CD4-positive, alpha-beta T cell (primary cell): ENCODE data around the gene OTOP2. TPM values are rescaled to one million over a fixed set of nuclear protein-coding genes. Genes with fewer than 3 reads are reported as not detected.

Experiments
- ATAC-seq: fragments of 200-7000 bp; cut with Tn5 transposase; one replicate; pipeline ENCODE4 v1.10.0; 2022; ENCODE audit warnings: mild to moderate bottlenecking; ENCODE audit not compliant: poor library complexity
- CTCF ChIA-PET: fragments of 350-600 bp; sonication (Branson Sonifier 250); formaldehyde crosslinking; loops from one replicate; lab custom pipeline; 2021; ENCODE audit warnings: antibody characterized with exemption, inconsistent platforms; lab: Charles Lee
- POLR2A ChIA-PET: fragments of 350-600 bp; sonication (Branson Sonifier 250); formaldehyde crosslinking; loops from one replicate; lab custom pipeline; 2021; ENCODE audit warnings: antibody characterized with exemption, inconsistent platforms; lab: Charles Lee
- DNase-seq, 14 experiments: peaks; one replicate each; pipeline ENCODE4 v3.0.0-alpha.2; 2013 to 2020; ENCODE audit warnings: mixed read lengths in 2 of 14
- H3K27ac ChIP-seq, 2 donors: one replicate each; pipeline versions ENCODE4 v1.5.1 to v1.7.0; 2013; ENCODE audit warnings: low read length in 2 of 2, low read depth in 1 of 2, mild to moderate bottlenecking in 1 of 2
- H3K27me3 ChIP-seq, 2 experiments: 1 replicate in 1 of 2; 2 replicates in 1 of 2; pipeline versions ENCODE4 v1.6.1 to v1.7.0; 2013; ENCODE audit warnings: low read length in 2 of 2, control low read depth in 1 of 2, mild to moderate bottlenecking in 1 of 2, moderate library complexity in 1 of 2; ENCODE audit not compliant: insufficient read depth in 2 of 2, control insufficient read depth in 1 of 2
- H3K36me3 ChIP-seq: one replicate; pipeline ENCODE4 v1.6.1; 2013; ENCODE audit warnings: low read length, control low read depth; ENCODE audit not compliant: insufficient read depth
- H3K4me1 ChIP-seq: one replicate; pipeline ENCODE4 v1.6.1; 2013; ENCODE audit warnings: low read length, control low read depth; ENCODE audit not compliant: insufficient read depth
- H3K4me3 ChIP-seq: one replicate; pipeline ENCODE4 v1.5.1; 2013; ENCODE audit warnings: mild to moderate bottlenecking, low read length, moderate library complexity
- H3K9me3 ChIP-seq, 2 experiments: 1 replicate in 1 of 2; 2 replicates in 1 of 2; pipeline versions ENCODE4 v1.6.1 to v1.7.0; 2013; ENCODE audit warnings: low read length in 2 of 2, mild to moderate bottlenecking in 2 of 2, control low read depth in 1 of 2, moderate library complexity in 1 of 2; ENCODE audit not compliant: control insufficient read depth in 1 of 2, insufficient read depth in 1 of 2
- H3K27ac Mint-ChIP-seq: one replicate; pipeline ENCODE4 v1.8.0; 2020; ENCODE audit warnings: mixed read lengths
- H3K27me3 Mint-ChIP-seq: one replicate; pipeline ENCODE4 v1.8.0; 2021; ENCODE audit warnings: mixed read lengths
- H3K36me3 Mint-ChIP-seq: one replicate; pipeline ENCODE4 v1.8.0; 2021; ENCODE audit warnings: low read depth, mixed read lengths
- H3K4me1 Mint-ChIP-seq: one replicate; pipeline ENCODE4 v1.8.0; 2021; ENCODE audit warnings: low read depth, mixed read lengths
- H3K4me3 Mint-ChIP-seq: one replicate; pipeline ENCODE4 v1.8.0; 2020; ENCODE audit warnings: mild to moderate bottlenecking, mixed read lengths
- H3K9me3 Mint-ChIP-seq: one replicate; pipeline ENCODE4 v1.8.0; 2020; ENCODE audit warnings: mixed read lengths
- intact Hi-C, 2 experiments: fragments of 100-400 bp; cut with DNase I in 1 of 2; cut with micrococcal nuclease in 1 of 2; formaldehyde crosslinking; loops; one replicate each; pipeline versions ENCODE4 v1.15.1 to v1.9.0; 2023 to 2025; cut with DNase I, micrococcal nuclease
- total RNA-seq, 174 experiments: library from RNA in 2 of 174; stranded (reverse) in 2 of 174; gene quantifications; one replicate each; pipeline ENCODE4 v1.2.3 and lab custom pipeline; 2021 to 2026
- TF ChIP-seq, protein P1 (sequence below): fragments of 200-600 bp; IDR thresholded peaks from one replicate; pipeline ENCODE4 v1.8.0; 2022; ENCODE audit warnings: antibody characterized with exemption, mild to moderate bottlenecking

The OTOP2 gene
- total RNA-seq, 2 experiments from 2014 or later, result not detected

DNA sequence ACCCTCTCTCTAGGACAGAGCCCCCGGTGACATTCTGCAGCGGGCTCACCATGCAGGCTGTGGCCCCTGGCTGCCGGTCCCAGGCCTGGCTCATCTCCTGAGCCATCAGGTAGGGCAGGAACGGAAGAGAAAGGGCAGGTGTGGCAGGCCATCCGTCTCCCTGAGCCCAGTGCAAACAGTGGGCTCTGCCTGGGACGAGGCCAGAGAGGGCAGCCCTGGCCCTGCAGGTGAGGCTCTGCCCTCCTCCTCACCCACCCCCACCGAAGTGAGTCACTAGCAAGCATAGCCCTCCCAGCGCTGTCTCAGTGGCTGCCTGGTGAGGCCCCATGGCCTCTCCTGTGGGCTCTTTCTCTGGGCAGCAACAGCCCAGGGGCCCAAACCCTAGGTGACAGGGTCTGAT, 26.1 kb downstream of the OTOP2 start:
- POLR2A ChIA-PET, result no interaction called here
- Mint-ChIP-seq H3K4me3 (no peak overlapping the region), H3K36me3 (no peaks in the 10 kb centered on the region)

DNA sequence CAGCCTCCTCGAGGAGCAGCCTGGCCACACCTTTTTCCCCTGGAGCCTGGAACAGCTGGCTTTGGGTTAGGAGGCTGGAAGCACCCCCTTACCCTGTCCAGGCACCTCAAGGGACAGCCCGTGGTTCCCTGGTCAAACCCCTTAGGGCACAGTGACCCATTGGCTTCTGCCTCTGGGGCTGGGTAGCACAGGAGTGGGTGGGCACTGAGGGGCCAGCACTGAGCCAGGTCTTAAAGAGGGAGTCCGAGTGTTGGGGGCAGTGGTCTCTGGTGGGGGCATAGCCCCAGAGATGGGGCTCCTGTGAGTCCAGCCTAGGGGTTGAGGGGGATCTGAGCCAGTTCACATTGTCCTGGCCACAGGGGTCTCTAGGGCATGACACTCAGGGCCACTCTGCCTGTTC, 27.0 kb downstream of the OTOP2 start:
- intact Hi-C loops, result loop anchor here in 1 of 2 experiments (10.0 kb wide), 1 partner anchor 156 kb away; no protein-coding TSS in a partner anchor
- TF ChIP-seq, protein P1, sequence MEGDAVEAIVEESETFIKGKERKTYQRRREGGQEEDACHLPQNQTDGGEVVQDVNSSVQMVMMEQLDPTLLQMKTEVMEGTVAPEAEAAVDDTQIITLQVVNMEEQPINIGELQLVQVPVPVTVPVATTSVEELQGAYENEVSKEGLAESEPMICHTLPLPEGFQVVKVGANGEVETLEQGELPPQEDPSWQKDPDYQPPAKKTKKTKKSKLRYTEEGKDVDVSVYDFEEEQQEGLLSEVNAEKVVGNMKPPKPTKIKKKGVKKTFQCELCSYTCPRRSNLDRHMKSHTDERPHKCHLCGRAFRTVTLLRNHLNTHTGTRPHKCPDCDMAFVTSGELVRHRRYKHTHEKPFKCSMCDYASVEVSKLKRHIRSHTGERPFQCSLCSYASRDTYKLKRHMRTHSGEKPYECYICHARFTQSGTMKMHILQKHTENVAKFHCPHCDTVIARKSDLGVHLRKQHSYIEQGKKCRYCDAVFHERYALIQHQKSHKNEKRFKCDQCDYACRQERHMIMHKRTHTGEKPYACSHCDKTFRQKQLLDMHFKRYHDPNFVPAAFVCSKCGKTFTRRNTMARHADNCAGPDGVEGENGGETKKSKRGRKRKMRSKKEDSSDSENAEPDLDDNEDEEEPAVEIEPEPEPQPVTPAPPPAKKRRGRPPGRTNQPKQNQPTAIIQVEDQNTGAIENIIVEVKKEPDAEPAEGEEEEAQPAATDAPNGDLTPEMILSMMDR, result no peak
- no peak overlapping the region for H3K27ac ChIP-seq
- H3K9me3 ChIP-seq, result peaks cover 0 to 3% of the 10 kb centered on the region in 2 experiments
- no peak for ATAC-seq
- no peak overlapping the region for H3K4me3 ChIP-seq
- H3K27me3 Mint-ChIP-seq, result peaks cover 5% of the 10 kb centered on the region
- CTCF ChIA-PET, result no interaction called here
- no peak for DNase-seq
- H3K4me1 ChIP-seq, result no peaks in the 10 kb centered on the region
- no peaks in the 10 kb centered on the region for H3K9me3 Mint-ChIP-seq
- H3K27ac Mint-ChIP-seq, result no peak overlapping the region
- no peaks in the 10 kb centered on the region for H3K27me3 ChIP-seq
- H3K4me3 Mint-ChIP-seq, result no peak overlapping the region
- no peaks in the 10 kb centered on the region for H3K36me3 Mint-ChIP-seq
- H3K4me1 Mint-ChIP-seq, result no peaks in the 10 kb centered on the region
- POLR2A ChIA-PET, result no interaction called here
- no peaks in the 10 kb centered on the region for H3K36me3 ChIP-seq

More for the DNA sequence above, 26.1 kb downstream of the OTOP2 start:
- no peak overlapping the region for H3K4me3 ChIP-seq
- H3K9me3 ChIP-seq, result peaks cover 0 to 3% of the 10 kb centered on the region in 2 experiments
- TF ChIP-seq, protein P1, result no peak
- CTCF ChIA-PET, result no interaction called here
- no peak overlapping the region for H3K27ac ChIP-seq
- DNase-seq (no peak), ATAC-seq (no peak)
- Mint-ChIP-seq H3K27ac (no peak overlapping the region), H3K27me3 (peaks cover 7% of the 10 kb centered on the region), H3K9me3 (no peaks in the 10 kb centered on the region), H3K4me1 (no peaks in the 10 kb centered on the region)
- no peaks in the 10 kb centered on the region for H3K4me1 ChIP-seq
- no peaks in the 10 kb centered on the region for H3K27me3 ChIP-seq
- intact Hi-C loops, result loop anchor here in 1 of 2 experiments (10.0 kb wide), 1 partner anchor 155 kb away; no protein-coding TSS in a partner anchor
- H3K36me3 ChIP-seq, result no peaks in the 10 kb centered on the region

DNA sequence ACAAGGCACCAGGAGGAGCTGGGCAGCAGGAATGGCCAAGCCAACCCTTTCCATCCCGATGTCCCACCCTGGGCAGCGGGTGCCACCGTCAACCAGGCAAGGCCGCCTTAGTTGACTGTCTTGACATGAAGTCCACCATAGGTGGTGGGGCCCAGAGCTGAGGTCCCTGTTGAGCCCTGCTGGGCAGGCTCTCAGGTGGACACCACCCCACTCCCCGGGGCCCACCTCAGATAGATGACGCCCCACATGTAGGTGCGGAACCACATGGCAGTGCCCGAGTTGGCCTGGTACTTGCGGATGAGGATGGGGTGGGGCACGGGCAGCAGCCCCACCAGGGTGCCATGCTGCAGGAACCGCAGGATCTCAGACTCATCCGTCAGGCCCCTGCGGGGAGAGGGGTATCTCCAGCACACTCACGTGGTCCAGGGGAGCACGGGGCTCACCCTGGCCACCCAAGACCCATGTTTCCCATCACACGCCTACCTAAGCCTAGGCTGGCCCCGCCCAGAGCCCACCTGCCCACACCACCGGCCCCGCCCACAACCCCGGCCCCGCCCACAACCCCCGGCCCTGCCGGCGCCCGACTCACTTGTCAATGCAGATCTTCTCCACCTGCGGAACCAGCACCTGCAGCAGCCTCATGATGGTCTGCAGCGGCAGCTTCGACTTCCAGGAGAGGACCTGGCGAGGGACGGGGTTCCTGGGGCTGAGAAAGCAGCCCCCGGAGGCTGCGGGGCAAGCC, 27.8 kb downstream of the OTOP2 start:
- ChIA-PET POLR2A (no interaction called here), CTCF (no interaction called here)
- DNase-seq, result no peak
- no peak for ATAC-seq
- Histone ChIP-seq H3K27ac (no peak overlapping the region), H3K4me1 (no peaks in the 10 kb centered on the region), H3K27me3 (no peaks in the 10 kb centered on the region), H3K36me3 (no peaks in the 10 kb centered on the region), H3K4me3 (no peak overlapping the region), H3K9me3 (peaks cover 0 to 3% of the 10 kb centered on the region in 2 experiments)
- Mint-ChIP-seq H3K27me3 (peaks cover 5% of the 10 kb centered on the region), H3K9me3 (no peaks in the 10 kb centered on the region), H3K4me1 (no peaks in the 10 kb centered on the region), H3K27ac (no peak overlapping the region), H3K4me3 (no peak overlapping the region), H3K36me3 (no peaks in the 10 kb centered on the region)
- intact Hi-C loops, result loop anchor here in 1 of 2 experiments (10.0 kb wide), 1 partner anchor 157 kb away; no protein-coding TSS in a partner anchor
- TF ChIP-seq, protein P1, result no peak
